ENCODE data around the gene CDR2. TPM values are rescaled to one million over a fixed set of nuclear protein-coding genes. Genes with fewer than 3 reads are reported as not detected.

Gene CDR2
- total RNA-seq, 1 experiment from 2014 or later = 29.3 TPM

DNA sequence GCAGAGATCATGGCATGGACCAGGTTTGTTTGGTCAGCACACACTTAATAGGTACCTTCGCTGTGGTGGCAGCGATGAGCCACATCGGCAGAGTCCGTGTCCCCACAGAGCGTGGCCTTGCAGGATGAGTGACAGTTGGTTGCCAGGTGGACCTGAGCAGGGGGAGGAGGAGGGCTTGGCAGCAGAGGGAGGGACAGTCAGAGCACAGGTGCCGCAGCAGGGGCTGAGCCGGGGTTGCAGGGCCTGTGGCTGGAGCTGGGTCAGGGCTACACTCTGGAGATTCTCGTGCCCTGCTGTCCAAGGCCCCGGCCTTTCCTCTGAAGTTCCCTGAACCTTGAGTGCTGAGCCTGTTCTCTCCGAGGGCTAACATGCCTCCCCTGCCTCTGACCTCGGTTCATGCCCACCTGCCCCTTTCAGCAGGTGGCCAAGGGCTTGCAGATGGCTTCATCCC, 52.4 kb downstream of the CDR2 start:
- no peak for TF ChIP-seq EZH2 (IDR thresholded peaks at IDR 0.05; ENCODE audit: low read depth)
- TF ChIP-seq, protein P1, sequence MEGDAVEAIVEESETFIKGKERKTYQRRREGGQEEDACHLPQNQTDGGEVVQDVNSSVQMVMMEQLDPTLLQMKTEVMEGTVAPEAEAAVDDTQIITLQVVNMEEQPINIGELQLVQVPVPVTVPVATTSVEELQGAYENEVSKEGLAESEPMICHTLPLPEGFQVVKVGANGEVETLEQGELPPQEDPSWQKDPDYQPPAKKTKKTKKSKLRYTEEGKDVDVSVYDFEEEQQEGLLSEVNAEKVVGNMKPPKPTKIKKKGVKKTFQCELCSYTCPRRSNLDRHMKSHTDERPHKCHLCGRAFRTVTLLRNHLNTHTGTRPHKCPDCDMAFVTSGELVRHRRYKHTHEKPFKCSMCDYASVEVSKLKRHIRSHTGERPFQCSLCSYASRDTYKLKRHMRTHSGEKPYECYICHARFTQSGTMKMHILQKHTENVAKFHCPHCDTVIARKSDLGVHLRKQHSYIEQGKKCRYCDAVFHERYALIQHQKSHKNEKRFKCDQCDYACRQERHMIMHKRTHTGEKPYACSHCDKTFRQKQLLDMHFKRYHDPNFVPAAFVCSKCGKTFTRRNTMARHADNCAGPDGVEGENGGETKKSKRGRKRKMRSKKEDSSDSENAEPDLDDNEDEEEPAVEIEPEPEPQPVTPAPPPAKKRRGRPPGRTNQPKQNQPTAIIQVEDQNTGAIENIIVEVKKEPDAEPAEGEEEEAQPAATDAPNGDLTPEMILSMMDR (conservative IDR thresholded peaks at IDR 0.05) = no peak
- ChIA-PET CTCF (no interaction called here), POLR2A (ENCODE audit: unreplicated experiment) (no interaction called here)
- intact Hi-C loops (cut with micrococcal nuclease; ENCODE audit: unreplicated experiment) = loop anchor here (5.0 kb wide), 2 partner anchors 765 to 1020 kb away; no protein-coding TSS in a partner anchor
- no peak for DNase-seq
- Histone ChIP-seq H3K79me2 (ENCODE audit: low read depth) (no peaks in the 10 kb centered on the region; the same call in 1 of the 2 replicates), H3K4me1 (replicated peaks; ENCODE audit: insufficient read depth) (no peaks in the 10 kb centered on the region), H3K4me2 (no peak overlapping the region), H3K27ac (no peak overlapping the region), H3K9me3 (ENCODE audit: insufficient read depth, low read depth) (no peaks in the 10 kb centered on the region), H3K9me2 (ENCODE audit: insufficient read depth) (no peaks in the 10 kb centered on the region), H3F3A (ENCODE audit: insufficient read depth, low read depth) (peaks cover 13% of the 10 kb centered on the region; the same call in 1 of the 2 replicates), H3K4me3 (no peak overlapping the region), H2AFZ (no peak overlapping the region), H3K27me3 (ENCODE audit: insufficient read depth, low read depth) (no peaks in the 10 kb centered on the region), H4K20me1 (ENCODE audit: insufficient read depth) (peaks cover 17% of the 10 kb centered on the region), H3K36me3 (ENCODE audit: low read depth) (0 out of 2 replicates have a peak, but pooled peaks cover 9% of the 10 kb centered on the region)
- no TSS peak for BruUV-seq (replicated peaks)

DNA sequence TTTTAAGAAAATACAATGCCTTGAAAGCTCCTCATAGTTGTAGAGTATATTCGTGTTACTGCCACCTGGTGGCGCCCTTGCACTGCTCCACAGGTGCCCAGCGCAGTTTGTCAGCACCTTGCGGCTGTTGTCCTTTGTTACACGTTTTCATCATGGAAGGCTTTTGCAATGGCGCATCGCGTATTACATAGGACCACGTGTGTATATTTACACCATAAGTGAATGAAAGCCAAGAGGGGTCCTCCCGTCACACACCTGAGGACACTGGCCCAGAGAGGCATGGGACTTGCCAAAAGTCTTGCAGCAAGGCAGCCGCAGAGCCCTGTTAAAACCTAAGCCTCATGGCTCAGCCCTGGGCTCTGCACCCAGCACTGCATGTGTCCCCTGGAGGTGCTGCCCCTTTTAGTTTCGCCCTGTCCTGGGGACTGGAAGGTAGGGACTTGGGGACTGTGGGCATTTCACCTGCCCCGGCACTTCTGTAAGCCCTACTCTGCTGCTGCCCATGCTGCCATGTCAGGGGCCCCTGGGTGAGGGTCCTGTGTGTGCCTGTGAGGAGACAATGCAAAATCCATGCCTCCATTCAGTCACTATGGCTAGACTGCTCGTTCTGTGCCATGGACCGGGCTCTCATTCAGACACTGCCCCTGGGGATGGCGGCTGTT, 52.9 kb downstream of the CDR2 start:
- TF ChIP-seq EZH2 (IDR thresholded peaks at IDR 0.05; ENCODE audit: low read depth) = no peak
- TF ChIP-seq, protein P1 (conservative IDR thresholded peaks at IDR 0.05) = peak; percentile 94
- CTCF ChIA-PET = interaction anchor here (0.6 kb wide), 1 partner anchor 1163 kb away, joined by 7 read pairs; the partner anchor contains the start of gene LDAF1
- no peaks in the 10 kb centered on the region for H3K27me3 ChIP-seq (ENCODE audit: insufficient read depth, low read depth)
- BruUV-seq (replicated peaks) = no TSS peak
- no peak overlapping the region for H2AFZ ChIP-seq
- 0 out of 2 replicates have a peak, but pooled peaks cover 9% of the 10 kb centered on the region for H3K36me3 ChIP-seq (ENCODE audit: low read depth)
- intact Hi-C loops (cut with micrococcal nuclease; ENCODE audit: unreplicated experiment) = loop anchor here (1.0 to 5.0 kb wide), 5 partner anchors 764 to 1471 kb away; no protein-coding TSS in a partner anchor
- H3F3A ChIP-seq (ENCODE audit: insufficient read depth, low read depth) = peaks cover 13% of the 10 kb centered on the region; the same call in 1 of the 2 replicates
- POLR2A ChIA-PET (ENCODE audit: unreplicated experiment) = no interaction called here
- no peaks in the 10 kb centered on the region for H3K4me1 ChIP-seq (replicated peaks; ENCODE audit: insufficient read depth)
- H3K27ac ChIP-seq = no peak overlapping the region
- H3K79me2 ChIP-seq (ENCODE audit: low read depth) = no peaks in the 10 kb centered on the region; the same call in 1 of the 2 replicates
- H4K20me1 ChIP-seq (ENCODE audit: insufficient read depth) = peaks cover 17% of the 10 kb centered on the region
- H3K9me2 ChIP-seq (ENCODE audit: insufficient read depth) = no peaks in the 10 kb centered on the region
- no peak overlapping the region for H3K4me3 ChIP-seq
- H3K4me2 ChIP-seq = no peak overlapping the region
- no peaks in the 10 kb centered on the region for H3K9me3 ChIP-seq (ENCODE audit: insufficient read depth, low read depth)
- DNase-seq = peak; percentile 54 to 59

DNA sequence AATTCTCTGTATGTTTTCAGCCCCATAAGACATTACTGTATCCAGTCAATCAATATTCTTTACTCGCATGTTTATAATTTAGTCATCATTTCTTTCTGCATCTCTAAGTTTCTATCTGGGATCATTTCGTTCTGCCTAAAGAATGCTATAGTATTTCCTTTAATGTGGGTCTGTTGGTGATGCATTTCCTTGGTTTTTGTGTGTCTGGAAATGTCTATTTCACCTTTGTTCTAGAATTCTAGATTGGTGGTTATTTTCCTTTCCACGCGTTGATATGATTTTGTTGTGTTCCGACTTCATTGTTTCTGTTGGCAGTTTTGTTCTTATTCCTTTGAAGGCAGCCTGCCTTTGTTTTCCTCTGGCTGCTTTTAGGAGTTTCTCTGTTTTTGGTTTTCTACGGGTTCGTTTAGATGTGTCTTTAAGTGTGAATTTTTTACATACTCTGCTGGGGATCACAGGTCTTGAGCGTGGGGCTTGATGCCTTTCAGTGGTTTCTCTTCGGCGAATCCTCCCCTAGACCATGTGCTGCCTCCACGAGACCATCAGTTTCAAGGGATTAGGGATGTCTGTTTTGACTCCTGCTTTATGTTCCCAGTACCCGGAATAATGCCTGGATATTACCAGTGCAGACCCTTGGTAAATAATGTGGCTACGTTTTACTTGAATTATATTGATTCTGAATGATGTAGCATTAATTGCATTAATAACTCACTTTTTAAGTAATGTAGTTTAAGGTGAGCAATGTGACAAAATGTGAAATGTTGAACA, 53.7 kb downstream of the CDR2 start:
- POLR2A ChIA-PET (ENCODE audit: unreplicated experiment) = no interaction called here

More for the DNA sequence above, 53.7 kb downstream of the CDR2 start:
- no peak overlapping the region for H3K4me2 ChIP-seq
- no peaks in the 10 kb centered on the region; the same call in 1 of the 2 replicates for H3K79me2 ChIP-seq (ENCODE audit: low read depth)
- TF ChIP-seq, protein P1 (conservative IDR thresholded peaks at IDR 0.05) = no peak
- no peak for TF ChIP-seq EZH2 (IDR thresholded peaks at IDR 0.05; ENCODE audit: low read depth)
- H3F3A ChIP-seq (ENCODE audit: insufficient read depth, low read depth) = peaks cover 13% of the 10 kb centered on the region; the same call in 1 of the 2 replicates
- intact Hi-C loops (cut with micrococcal nuclease; ENCODE audit: unreplicated experiment) = loop anchor here (1.0 to 5.0 kb wide), 5 partner anchors 763 to 1470 kb away; no protein-coding TSS in a partner anchor
- CTCF ChIA-PET = interaction anchor here (0.6 kb wide), 1 partner anchor 1162 kb away, joined by 7 read pairs; the partner anchor contains the start of gene LDAF1
- no TSS peak for BruUV-seq (replicated peaks)
- no peak overlapping the region for H2AFZ ChIP-seq
- peaks cover 17% of the 10 kb centered on the region for H4K20me1 ChIP-seq (ENCODE audit: insufficient read depth)
- H3K27ac ChIP-seq = no peak overlapping the region
- H3K4me1 ChIP-seq (replicated peaks; ENCODE audit: insufficient read depth) = no peaks in the 10 kb centered on the region
- H3K9me3 ChIP-seq (ENCODE audit: insufficient read depth, low read depth) = no peaks in the 10 kb centered on the region
- no peaks in the 10 kb centered on the region for H3K9me2 ChIP-seq (ENCODE audit: insufficient read depth)
- no peak for DNase-seq
- H3K4me3 ChIP-seq = no peak overlapping the region
- H3K36me3 ChIP-seq (ENCODE audit: low read depth) = 0 out of 2 replicates have a peak, but pooled peaks cover 9% of the 10 kb centered on the region
- H3K27me3 ChIP-seq (ENCODE audit: insufficient read depth, low read depth) = no peaks in the 10 kb centered on the region
